Regular cardiac myocyte (primary cell): ENCODE data around the gene TMEM35B. TPM values are rescaled to one million over a fixed set of nuclear protein-coding genes. Genes with fewer than 3 reads are reported as not detected.

Experiments
- total RNA-seq: library from RNA; depleted of rRNA; stranded (reverse); fragments of >200 nt; gene quantifications from 2 replicates; pipeline ENCODE4 v1.2.3, GENCODE V29; 2014

TMEM35B gene
- total RNA-seq: 29.9 and 43.4 TPM in 2 replicates

DNA sequence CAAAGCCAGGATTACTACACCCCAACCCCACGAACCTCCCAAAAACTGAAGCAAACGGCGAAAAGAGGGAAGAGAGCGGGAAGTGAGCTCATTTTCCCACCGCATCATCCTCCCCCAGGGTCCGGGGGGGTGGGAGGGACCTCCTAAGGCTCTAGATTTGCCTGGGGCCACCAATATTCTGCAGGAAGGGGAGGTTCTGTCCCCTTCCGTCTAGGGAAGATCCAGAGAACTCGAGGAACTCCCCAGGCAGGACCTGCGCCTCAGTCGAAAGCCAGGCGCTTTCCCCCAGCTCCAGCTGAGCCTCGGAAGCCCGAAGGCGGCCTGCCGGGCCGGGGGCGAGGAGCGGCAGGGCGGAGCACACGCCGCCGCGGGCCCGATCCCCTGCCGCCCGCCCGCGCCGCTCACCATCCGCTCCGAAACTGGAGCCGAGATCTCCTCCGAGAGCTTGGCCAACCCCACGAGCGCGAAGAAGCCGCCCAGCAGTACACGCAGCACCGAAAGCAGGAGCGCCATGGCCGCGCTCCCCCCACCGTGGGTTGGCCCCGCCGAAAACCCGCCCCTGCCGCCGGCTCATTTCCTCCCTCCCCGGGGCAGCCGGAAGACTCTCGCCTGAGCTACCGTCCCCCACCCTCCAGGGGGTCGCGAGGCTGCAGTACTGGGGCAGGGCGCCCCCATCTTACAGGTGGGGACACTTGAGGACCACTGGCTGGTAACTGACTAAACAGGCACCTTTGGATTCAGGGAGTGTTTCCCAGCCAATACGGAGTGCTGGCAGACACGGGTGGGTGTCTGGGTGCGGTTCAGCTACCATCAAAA, at the start of gene TMEM35B:
TSS of gene TMEM35B (minus strand) at position 555 of the 816 bp plus-strand sequence. CDS start at position 513, 42 bp downstream.

Other genes starting within 250 kb of the TMEM35B start
- gene GJB5, start 230.3 kb downstream of the TMEM35B start, total RNA-seq: 0.19 and 0.56 TPM in 2 replicates
- under 0.01 TPM in 1 of 2 replicates, not detected in the other for gene GJB4, start 225.6 kb downstream of the TMEM35B start, total RNA-seq
- gene GJB3, start 204.1 kb downstream of the TMEM35B start, total RNA-seq: under 0.01 TPM in 2 replicates
- 0.58 and 0.85 TPM in 2 replicates for gene GJA4, start 192.3 kb downstream of the TMEM35B start, total RNA-seq
- 19.4 and 44.3 TPM in 2 replicates for gene SMIM12, start 125.6 kb downstream of the TMEM35B start, total RNA-seq
- under 0.01 TPM in 1 of 2 replicates, not detected in the other for gene DLGAP3, start 55.7 kb downstream of the TMEM35B start, total RNA-seq
- gene ZMYM6, start 46.6 kb upstream of the TMEM35B start, total RNA-seq: 11.5 and 16.3 TPM in 2 replicates
- gene ZMYM1, start 94.0 kb upstream of the TMEM35B start, total RNA-seq: 25.4 and 26.8 TPM in 2 replicates
- gene SFPQ, start 207.8 kb upstream of the TMEM35B start, total RNA-seq: 68.8 and 276 TPM in 2 replicates